AG04449 (cell line): Measurements from ENCODE around the gene CFAP92.

Source experiments
- CTCF ChIA-PET: fragments of 350-600 bp; formaldehyde crosslinking; extraction: SDS; loops from one replicate; lab custom pipeline; 2021; ENCODE audit warnings: antibody characterized with exemption; lab: Yijun Ruan, JAX
- POLR2A ChIA-PET: fragments of 400-600, 350-600 bp; formaldehyde crosslinking; extraction: SDS; loops from one replicate; lab custom pipeline; 2020; ENCODE audit warnings: antibody characterized with exemption, inconsistent platforms; lab: Yijun Ruan, JAX
- DNase-seq: peaks from one replicate; pipeline ENCODE4 v3.0.0-alpha.2; 2010; ENCODE audit warnings: low read depth, low spot score
- H3K4me3 ChIP-seq: 2 replicates; pipeline ENCODE4 v1.5.1; 2011; ENCODE audit warnings: low read depth, mild to moderate bottlenecking, control low read depth, low read length
- CTCF ChIP-seq: IDR thresholded peaks from one replicate; pipeline ENCODE4 v1.5.1; 2011; ENCODE audit warnings: mild to moderate bottlenecking, moderate library complexity, low read length, control low read depth, inconsistent platforms; ENCODE audit not compliant: insufficient read depth; ENCODE audit errors: missing control alignments

CFAP92 gene

GRCh38 chr3:128922804-128923459 lies 70.9 kb downstream of the CFAP92 start:
- no peak overlapping the region for H3K4me3 ChIP-seq
- TF ChIP-seq CTCF = no peak
- CTCF ChIA-PET = interaction anchor here (3.5 kb wide), 1 partner anchor 48 kb away, joined by 11 read pairs; no protein-coding TSS in a partner anchor
- POLR2A ChIA-PET = no interaction called here
- no peak for DNase-seq

- POLR2A ChIA-PET = no interaction called here
- no peak overlapping the region for H3K4me3 ChIP-seq
- CTCF ChIA-PET = interaction anchor here (3.5 kb wide), 1 partner anchor 51 kb away, joined by 11 read pairs; no protein-coding TSS in a partner anchor
- no peak for TF ChIP-seq CTCF
- no peak for DNase-seq
Observed at GRCh38 chr3:128919988-128920387, 73.9 kb downstream of the CFAP92 start.

DNA sequence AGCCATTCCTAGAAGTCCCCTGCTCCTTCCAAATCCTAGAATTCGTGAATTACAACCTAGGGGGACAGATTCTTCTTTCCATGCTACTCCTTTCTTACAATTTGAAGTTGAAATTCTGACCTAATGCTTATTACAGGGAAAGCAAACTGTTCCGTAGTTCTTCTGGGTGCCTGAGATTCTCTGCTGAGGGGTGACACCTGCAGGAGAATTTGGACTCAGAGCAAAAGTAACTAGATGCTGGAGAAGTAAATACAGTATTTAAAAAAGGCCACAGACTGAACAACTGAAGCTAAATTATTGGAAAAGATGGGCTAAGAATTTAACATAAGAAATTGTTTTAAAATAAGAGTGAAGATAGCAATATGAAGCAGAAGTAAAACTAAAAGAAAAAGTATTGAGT lies 76.6 kb downstream of the CFAP92 start:
- TF ChIP-seq CTCF = no peak
- POLR2A ChIA-PET = no interaction called here
- no peak overlapping the region for H3K4me3 ChIP-seq
- DNase-seq = no peak
- CTCF ChIA-PET = no interaction called here

GRCh38 chr3:128914966-128915645 lies 78.8 kb downstream of the CFAP92 start:
- no peak for TF ChIP-seq CTCF
- CTCF ChIA-PET = interaction anchor here (0.9 to 1.3 kb wide), 3 partner anchors 36 to 55 kb away, joined by 3 to 4 read pairs (median 4); no protein-coding TSS in a partner anchor
- POLR2A ChIA-PET = no interaction called here
- H3K4me3 ChIP-seq = no peak overlapping the region
- DNase-seq = no peak

GRCh38 chr3:128911911-128912310 lies 82.0 kb downstream of the CFAP92 start:
- CTCF ChIA-PET = no interaction called here
- no peak overlapping the region for H3K4me3 ChIP-seq
- TF ChIP-seq CTCF = no peak
- POLR2A ChIA-PET = no interaction called here
- no peak for DNase-seq

DNA sequence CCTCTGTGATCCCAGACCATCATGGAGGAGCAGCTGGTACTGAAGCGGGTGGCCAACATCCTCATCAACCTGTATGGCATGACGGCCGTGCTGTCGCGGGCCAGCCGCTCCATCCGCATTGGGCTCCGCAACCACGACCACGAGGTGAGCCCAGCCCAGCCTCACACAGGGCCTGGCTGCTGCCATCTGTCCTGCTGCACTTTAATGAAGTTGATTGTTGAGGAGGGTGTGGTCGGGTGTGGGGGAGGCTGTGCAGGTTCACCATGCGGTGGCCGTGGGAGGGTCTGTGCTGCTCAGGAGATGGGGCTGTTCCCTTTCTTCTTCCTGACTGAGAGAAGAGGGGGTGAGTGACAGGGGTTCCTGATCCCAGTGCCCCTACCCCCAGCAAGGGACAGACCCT lies 83.9 kb downstream of the CFAP92 start:
- TF ChIP-seq CTCF = no peak
- H3K4me3 ChIP-seq = no peak overlapping the region
- CTCF ChIA-PET = no interaction called here
- no peak for DNase-seq
- POLR2A ChIA-PET = interaction anchor here (0.9 kb wide), 1 partner anchor 31 kb away, joined by 3 read pairs; the partner anchor contains the start of gene ACAD9
